ENCODE measurements around the gene ZNF414.

Gene ZNF414

GRCh38 chr19:8544168-8544567, 30.2 kb upstream of the ZNF414 start:
- Histone ChIP-seq H3K4me3 (no peak overlapping the region), H3K36me3 (peaks cover 0 to 96% (median 95%) of the 10 kb centered on the region in 11 experiments; a peak in 18 of 22 replicates), H3K4me2 (no peak overlapping the region), H3K4me1 (0 out of 20 replicates have a peak, but pooled peaks cover 0 to 5% (median 0%) of the 10 kb centered on the region in 10 experiments), H3K9me3 (replicated peaks in 1 of 11) (no peaks in the 10 kb centered on the region), H3K9ac (no peak overlapping the region), H4K20me1 (peaks cover 0 to 95% (median 30%) of the 10 kb centered on the region in 11 experiments; a peak in 14 of 22 replicates), H3K27me3 (no peaks in the 10 kb centered on the region), H3K27ac (no peak overlapping the region)
- no peak for TF ChIP-seq Cebpa-rat (IDR thresholded peaks at IDR 0.05)

DNA sequence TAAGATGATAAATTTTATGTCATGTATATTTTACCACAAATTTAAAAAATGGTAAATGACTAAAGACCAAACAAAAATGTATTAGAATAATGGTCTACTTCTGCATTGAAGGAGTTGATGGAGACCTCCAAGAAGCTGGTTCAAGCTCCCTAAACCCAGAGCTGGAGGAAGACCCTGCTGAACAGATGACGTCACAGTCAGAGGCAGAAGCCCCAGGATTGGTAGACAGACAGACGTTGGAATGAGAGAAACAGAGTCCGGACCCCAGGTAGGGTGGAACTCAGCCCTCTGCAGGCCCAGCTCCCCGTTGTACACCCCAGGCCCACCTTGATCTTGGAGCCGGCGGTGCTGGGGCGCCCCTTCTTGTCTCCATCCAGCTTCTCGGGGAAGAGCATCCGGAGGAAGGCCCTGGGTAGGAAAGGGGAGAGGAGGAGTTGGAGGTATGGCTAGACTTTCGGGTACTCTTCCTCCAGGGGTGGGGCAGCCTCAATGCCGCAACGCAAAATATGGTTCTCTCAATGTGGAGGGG, 25.7 kb upstream of the ZNF414 start:
- Histone ChIP-seq H3K27me3 (no peaks in the 10 kb centered on the region), H4K20me1 (peaks cover 0 to 92% (median 23%) of the 10 kb centered on the region in 11 experiments; a peak in 13 of 22 replicates), H3K9me3 (replicated peaks in 1 of 11) (no peaks in the 10 kb centered on the region), H3K27ac (no peak overlapping the region), H3K36me3 (peaks cover 0 to 95% (median 93%) of the 10 kb centered on the region in 11 experiments; a peak in 18 of 22 replicates), H3K4me1 (0 out of 20 replicates have a peak, but pooled peaks cover 0 to 5% (median 0%) of the 10 kb centered on the region in 10 experiments), H3K4me2 (no peak overlapping the region), H3K4me3 (peak overlapping the region in 1 of 10 experiments; percentile 7; a peak in 1 of 20 replicates), H3K9ac (no peak overlapping the region)
- no peak for TF ChIP-seq Cebpa-rat (IDR thresholded peaks at IDR 0.05)

GRCh38 chr19:8537099-8537498, 23.1 kb upstream of the ZNF414 start:
- TF ChIP-seq Cebpa-rat (IDR thresholded peaks at IDR 0.05), result no peak
- no peak overlapping the region for H3K4me2 ChIP-seq
- H3K36me3 ChIP-seq, result peaks cover 0 to 99% (median 98%) of the 10 kb centered on the region in 11 experiments; a peak in 18 of 22 replicates
- H3K9me3 ChIP-seq (replicated peaks in 1 of 11), result no peaks in the 10 kb centered on the region
- no peak overlapping the region for H3K9ac ChIP-seq
- H3K4me3 ChIP-seq, result no peak overlapping the region
- H4K20me1 ChIP-seq, result peaks cover 0 to 97% (median 29%) of the 10 kb centered on the region in 11 experiments; a peak in 12 of 22 replicates
- H3K4me1 ChIP-seq, result 0 out of 20 replicates have a peak, but pooled peaks cover 0 to 5% (median 0%) of the 10 kb centered on the region in 10 experiments
- no peak overlapping the region; a peak in 1 of 22 replicates for H3K27ac ChIP-seq
- H3K27me3 ChIP-seq, result no peaks in the 10 kb centered on the region

DNA sequence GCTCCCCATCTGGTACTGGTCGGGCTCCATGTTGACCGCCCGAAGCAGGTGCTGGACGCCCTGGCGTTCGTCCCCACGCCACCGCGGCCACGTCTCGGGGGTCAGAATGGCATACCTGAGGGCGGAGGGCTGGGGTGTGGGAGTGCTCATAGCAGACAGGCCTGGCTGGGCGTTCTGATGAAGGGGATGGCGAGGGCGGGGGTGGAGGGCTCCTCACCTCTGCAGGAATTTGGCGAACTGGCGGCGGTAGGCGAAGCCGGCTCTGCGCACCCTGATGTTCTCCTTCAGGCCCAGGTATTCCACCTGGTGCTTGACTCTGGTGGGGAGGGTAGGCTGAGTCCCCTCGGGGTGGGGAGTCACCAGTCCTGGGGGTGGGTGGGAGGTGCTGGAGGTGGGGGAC, 22.3 kb upstream of the ZNF414 start:
- Histone ChIP-seq H3K27ac (no peak overlapping the region), H3K4me3 (no peak overlapping the region), H3K4me2 (no peak overlapping the region), H3K9ac (no peak overlapping the region), H3K4me1 (peaks cover 0 to 4% (median 0%) of the 10 kb centered on the region in 10 experiments; a peak in 2 of 20 replicates), H4K20me1 (peaks cover 0 to 97% (median 29%) of the 10 kb centered on the region in 11 experiments; a peak in 12 of 22 replicates), H3K27me3 (no peaks in the 10 kb centered on the region), H3K36me3 (peaks cover 0 to 99% (median 98%) of the 10 kb centered on the region in 11 experiments; a peak in 18 of 22 replicates), H3K9me3 (replicated peaks in 1 of 11) (no peaks in the 10 kb centered on the region)
- no peak for TF ChIP-seq Cebpa-rat (IDR thresholded peaks at IDR 0.05)

GRCh38 chr19:8532225-8532624, 18.3 kb upstream of the ZNF414 start:
- Histone ChIP-seq H3K9me3 (replicated peaks in 1 of 11) (peaks cover 0 to 23% (median 1%) of the 10 kb centered on the region in 11 experiments; a peak in 7 of 22 replicates), H4K20me1 (peaks cover 0 to 98% (median 68%) of the 10 kb centered on the region in 11 experiments; a peak in 15 of 22 replicates), H3K27ac (no peak overlapping the region), H3K9ac (no peak overlapping the region), H3K27me3 (no peaks in the 10 kb centered on the region), H3K36me3 (peaks cover 0 to 99% (median 98%) of the 10 kb centered on the region in 11 experiments; a peak in 21 of 22 replicates), H3K4me2 (no peak overlapping the region), H3K4me1 (peaks cover 0 to 20% (median 4%) of the 10 kb centered on the region in 10 experiments; a peak in 12 of 20 replicates), H3K4me3 (no peak overlapping the region)
- no peak for TF ChIP-seq Cebpa-rat (IDR thresholded peaks at IDR 0.05)

DNA sequence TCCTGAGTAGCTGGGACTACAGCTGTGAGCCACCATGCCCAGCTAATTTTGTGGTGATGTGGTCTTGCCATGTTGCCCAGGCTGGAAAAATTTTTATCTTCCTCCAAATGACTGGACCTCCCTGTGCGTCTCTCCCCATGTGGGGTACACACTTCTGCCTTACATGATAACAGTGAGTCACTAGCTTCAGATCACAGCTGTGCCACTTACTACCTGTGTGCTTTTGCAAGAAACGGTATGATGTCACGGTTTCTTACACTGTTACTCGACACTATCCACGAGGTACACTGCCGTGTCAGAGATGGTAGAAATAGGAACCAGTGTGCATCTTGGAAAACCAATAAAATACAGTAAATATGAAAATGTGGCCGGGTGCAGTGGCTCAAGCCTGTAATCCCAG, 17.5 kb upstream of the ZNF414 start:
- Histone ChIP-seq H3K9me3 (replicated peaks in 1 of 11) (peaks cover 0 to 31% (median 9%) of the 10 kb centered on the region in 11 experiments; a peak in 14 of 22 replicates), H3K27ac (no peak overlapping the region), H3K4me2 (no peak overlapping the region), H3K4me1 (peaks cover 0 to 28% (median 11%) of the 10 kb centered on the region in 10 experiments; a peak in 14 of 20 replicates), H3K4me3 (no peak overlapping the region), H4K20me1 (peaks cover 0 to 100% (median 71%) of the 10 kb centered on the region in 11 experiments; a peak in 15 of 22 replicates), H3K36me3 (peaks cover 0 to 100% (median 100%) of the 10 kb centered on the region in 11 experiments; a peak in 21 of 22 replicates), H3K9ac (no peak overlapping the region), H3K27me3 (no peaks in the 10 kb centered on the region)
- TF ChIP-seq Cebpa-rat (IDR thresholded peaks at IDR 0.05), result no peak

- TF ChIP-seq Cebpa-rat (IDR thresholded peaks at IDR 0.05), result no peak
- Histone ChIP-seq H3K4me1 (peaks cover 6 to 39% (median 16%) of the 10 kb centered on the region in 10 experiments; a peak in 15 of 20 replicates), H3K4me3 (no peak overlapping the region), H3K9me3 (replicated peaks in 1 of 11) (peaks cover 0 to 39% (median 20%) of the 10 kb centered on the region in 11 experiments; a peak in 16 of 22 replicates), H3K9ac (no peak overlapping the region), H4K20me1 (peaks cover 0 to 100% (median 77%) of the 10 kb centered on the region in 11 experiments; a peak in 15 of 22 replicates), H3K27ac (no peak overlapping the region), H3K36me3 (peaks cover 8 to 100% (median 100%) of the 10 kb centered on the region in 11 experiments; a peak in 21 of 22 replicates), H3K4me2 (no peak overlapping the region), H3K27me3 (no peaks in the 10 kb centered on the region)
These were observed 16.2 kb upstream of the ZNF414 start for GRCh38 chr19:8530061-8530679.

- Histone ChIP-seq H3K36me3 (peaks cover 10 to 100% (median 100%) of the 10 kb centered on the region in 11 experiments; a peak in 21 of 22 replicates), H3K9me3 (replicated peaks in 1 of 11) (peaks cover 0 to 39% (median 20%) of the 10 kb centered on the region in 11 experiments; a peak in 16 of 22 replicates), H3K9ac (no peak overlapping the region), H3K4me3 (no peak overlapping the region), H3K4me2 (no peak overlapping the region), H3K4me1 (peaks cover 6 to 39% (median 16%) of the 10 kb centered on the region in 10 experiments; a peak in 15 of 20 replicates), H3K27ac (no peak overlapping the region), H3K27me3 (no peaks in the 10 kb centered on the region), H4K20me1 (peaks cover 0 to 100% (median 78%) of the 10 kb centered on the region in 11 experiments; a peak in 15 of 22 replicates)
- no peak for TF ChIP-seq Cebpa-rat (IDR thresholded peaks at IDR 0.05)
These were observed 15.5 kb upstream of the ZNF414 start for GRCh38 chr19:8529369-8530006.

Data from BLaER1 treated with 17β-estradiol and CSF1 and Interleukin-3, amounts not matched to agents 10 nM and 100 nM (cell line).